Gastrocnemius medialis (tissue), 4 donors: ENCODE results near the gene CDK18.

Experiments
- POLR2A ChIP-seq, 2 donors: fragments of 450-650 bp; IDR thresholded peaks; one replicate each; pipeline ENCODE4 v1.6.1; 2017; ENCODE audit warnings: antibody characterized with exemption in 2 of 2, mild to moderate bottlenecking in 2 of 2, moderate library complexity in 2 of 2
- TF ChIP-seq, protein P1 (sequence below), 5 experiments: fragments of 450-650 bp in 3 of 5; fragments of 200-600 bp in 2 of 5; sonication (generic) in 2 of 5; IDR thresholded peaks in 4 of 5; conservative IDR thresholded peaks in 1 of 5; 1 replicate in 4 of 5; 2 replicates in 1 of 5; pipeline ENCODE4 v1.5.1; 2016 to 2019; ENCODE audit warnings: antibody characterized with exemption in 5 of 5, mild to moderate bottlenecking in 3 of 5, moderate library complexity in 3 of 5

DNA sequence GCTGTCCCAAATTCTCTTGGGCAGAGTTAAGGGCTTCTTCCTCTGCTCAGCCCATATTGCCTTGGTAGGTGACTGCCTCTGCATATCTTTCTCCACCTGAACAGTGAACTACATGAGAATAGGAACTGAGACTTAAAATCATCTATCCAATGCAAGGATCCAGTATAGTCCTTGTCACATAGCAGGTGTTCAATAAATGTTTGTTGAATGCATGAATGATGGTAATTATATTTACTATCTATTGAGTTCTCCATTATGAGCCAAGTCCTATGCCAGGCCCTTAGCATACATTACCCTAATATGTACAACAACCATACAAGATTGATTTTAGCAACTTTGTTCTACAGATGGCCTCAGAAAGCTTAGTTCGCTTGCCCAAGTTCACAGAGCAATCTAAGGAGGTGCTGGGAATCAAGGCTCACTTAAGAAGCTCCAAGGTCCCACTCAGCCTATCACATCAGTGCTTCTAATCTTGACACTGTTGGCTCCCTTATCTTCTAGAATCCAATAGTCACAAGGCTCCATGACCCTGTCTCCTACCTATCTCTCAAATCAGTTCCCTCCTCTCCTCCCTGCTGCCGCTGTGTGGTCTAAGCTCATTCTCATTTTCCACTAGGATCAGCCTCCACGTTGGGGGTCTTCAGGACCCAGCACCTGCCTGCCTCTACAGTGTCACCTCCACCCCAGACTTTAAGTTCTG, 2.2 kb upstream of the CDK18 start:
- TF ChIP-seq, protein P1, sequence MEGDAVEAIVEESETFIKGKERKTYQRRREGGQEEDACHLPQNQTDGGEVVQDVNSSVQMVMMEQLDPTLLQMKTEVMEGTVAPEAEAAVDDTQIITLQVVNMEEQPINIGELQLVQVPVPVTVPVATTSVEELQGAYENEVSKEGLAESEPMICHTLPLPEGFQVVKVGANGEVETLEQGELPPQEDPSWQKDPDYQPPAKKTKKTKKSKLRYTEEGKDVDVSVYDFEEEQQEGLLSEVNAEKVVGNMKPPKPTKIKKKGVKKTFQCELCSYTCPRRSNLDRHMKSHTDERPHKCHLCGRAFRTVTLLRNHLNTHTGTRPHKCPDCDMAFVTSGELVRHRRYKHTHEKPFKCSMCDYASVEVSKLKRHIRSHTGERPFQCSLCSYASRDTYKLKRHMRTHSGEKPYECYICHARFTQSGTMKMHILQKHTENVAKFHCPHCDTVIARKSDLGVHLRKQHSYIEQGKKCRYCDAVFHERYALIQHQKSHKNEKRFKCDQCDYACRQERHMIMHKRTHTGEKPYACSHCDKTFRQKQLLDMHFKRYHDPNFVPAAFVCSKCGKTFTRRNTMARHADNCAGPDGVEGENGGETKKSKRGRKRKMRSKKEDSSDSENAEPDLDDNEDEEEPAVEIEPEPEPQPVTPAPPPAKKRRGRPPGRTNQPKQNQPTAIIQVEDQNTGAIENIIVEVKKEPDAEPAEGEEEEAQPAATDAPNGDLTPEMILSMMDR (IDR thresholded peaks at IDR 0.05 in 4 of 5, conservative IDR thresholded peaks at IDR 0.05 in 1 of 5): no peak
- TF ChIP-seq POLR2A (IDR thresholded peaks at IDR 0.05): no peak
